GM18867 (cell line): ENCODE measurements around the gene FKBP15.

Experiments
- ATAC-seq: cut with Tn5 transposase; IDR thresholded peaks from one replicate; pipeline ENCODE4 v1.9.1; 2021; ENCODE audit warnings: mild to moderate bottlenecking, moderate library complexity; ENCODE audit not compliant: unreplicated experiment

Gene FKBP15

GRCh38 chr9:113231701-113232100, 10.6 kb upstream of the FKBP15 start:
- ATAC-seq = no peak

- ATAC-seq = no peak
These were observed 7.1 kb upstream of the FKBP15 start for GRCh38 chr9:113228130-113228665.

GRCh38 chr9:113227436-113227835, 6.4 kb upstream of the FKBP15 start:
- no peak for ATAC-seq

- no peak for ATAC-seq
These were observed 2.9 kb upstream of the FKBP15 start for GRCh38 chr9:113223963-113224362.

GRCh38 chr9:113222482-113222841, 1.4 kb upstream of the FKBP15 start:
- no peak for ATAC-seq

GRCh38 chr9:113221800-113222481, 864 bp upstream of the FKBP15 start:
- no peak for ATAC-seq

- ATAC-seq = no peak
These were observed 542 bp downstream of the FKBP15 start for GRCh38 chr9:113220467-113221002.

GRCh38 chr9:113219969-113220368, 1.1 kb downstream of the FKBP15 start:
- ATAC-seq = peak; percentile 67

GRCh38 chr9:113219186-113219936, 1.7 kb downstream of the FKBP15 start:
- ATAC-seq = peak; percentile 40

- no peak for ATAC-seq
These were observed 4.7 kb downstream of the FKBP15 start for GRCh38 chr9:113216406-113216805.

GRCh38 chr9:113215132-113215531, 5.9 kb downstream of the FKBP15 start:
- no peak for ATAC-seq

GRCh38 chr9:113210815-113211214, 10.3 kb downstream of the FKBP15 start:
- ATAC-seq = no peak

- ATAC-seq = no peak
These were observed 15.2 kb downstream of the FKBP15 start for GRCh38 chr9:113205861-113206260.

- ATAC-seq = no peak
These were observed 15.6 kb downstream of the FKBP15 start for GRCh38 chr9:113205432-113205831.

GRCh38 chr9:113199683-113200329, 21.3 kb downstream of the FKBP15 start:
- no peak for ATAC-seq

- no peak for ATAC-seq
These were observed 28.6 kb downstream of the FKBP15 start for GRCh38 chr9:113192455-113192854.

- no peak for ATAC-seq
These were observed 33.0 kb downstream of the FKBP15 start for GRCh38 chr9:113187929-113188595.

GRCh38 chr9:113186137-113186755, 34.8 kb downstream of the FKBP15 start:
- ATAC-seq = no peak

- no peak for ATAC-seq
These were observed 35.8 kb downstream of the FKBP15 start for GRCh38 chr9:113185271-113185670.

GRCh38 chr9:113184539-113184938, 36.5 kb downstream of the FKBP15 start:
- ATAC-seq = no peak
